Panc1 (cell line): ENCODE measurements around the gene FAM110C. TPM values are rescaled to one million over a fixed set of nuclear protein-coding genes. Genes with fewer than 3 reads are reported as not detected.

ENCODE experiments used
- ATAC-seq: fragments of 200-7000 bp; cut with Tn5 transposase; 2 replicates; pipeline ENCODE4 v1.9.1; 2020; ENCODE audit warnings: mild to moderate bottlenecking, moderate library complexity
- BruUV-seq: library from RNA; stranded (reverse); fragments of 400-500 nt; replicated peaks from 2 replicates; lab custom pipeline; 2021; lab: Mats Ljungman, UMichigan
- CTCF ChIA-PET: fragments of 300-600 bp; sonication (Branson Sonifier 250); formaldehyde crosslinking; loops from one replicate; lab custom pipeline; 2022; ENCODE audit warnings: antibody characterized with exemption; lab: Charles Lee
- POLR2A ChIA-PET: fragments of 300-600 bp; sonication (Branson Sonifier 250); formaldehyde crosslinking; loops from one replicate; lab custom pipeline; 2022; ENCODE audit warnings: antibody characterized with exemption; lab: Charles Lee
- DNase-seq: peaks from one replicate; pipeline ENCODE4 v3.0.0-alpha.2; 2010; ENCODE audit warnings: low read depth, low spot score
- H3K27ac ChIP-seq: 2 replicates; pipeline ENCODE4 v1.5.1; 2011; ENCODE audit warnings: mild to moderate bottlenecking, low read length, inconsistent platforms
- H3K27me3 ChIP-seq: fragments of 200-500 bp; sonication (Bioruptor generic); 2 replicates; pipeline ENCODE4 v1.6.0; 2014; ENCODE audit warnings: low read length, inconsistent platforms; ENCODE audit not compliant: control insufficient read depth, insufficient read depth
- H3K36me3 ChIP-seq: fragments of 200-500 bp; sonication (Bioruptor generic); 2 replicates; pipeline ENCODE4 v1.5.1; 2014; ENCODE audit warnings: inconsistent platforms, mild to moderate bottlenecking, low read length, moderate library complexity; ENCODE audit not compliant: control insufficient read depth, insufficient read depth
- H3K4me1 ChIP-seq: 2 replicates; pipeline ENCODE4 v1.5.1; 2011; ENCODE audit warnings: inconsistent platforms, mild to moderate bottlenecking, low read length, moderate library complexity; ENCODE audit not compliant: control insufficient read depth, insufficient read depth
- H3K4me3 ChIP-seq, 2 experiments: 2 replicates each; pipeline ENCODE4 v1.5.1; 2011 to 2012; ENCODE audit warnings: low read depth in 2 of 2, low read length in 2 of 2, mild to moderate bottlenecking in 2 of 2, inconsistent platforms in 1 of 2, moderate library complexity in 1 of 2
- H3K9me3 ChIP-seq: fragments of 200-500 bp; sonication (Bioruptor generic); 2 replicates; pipeline ENCODE4 v1.5.1; 2014; ENCODE audit warnings: low read depth, mild to moderate bottlenecking, inconsistent platforms, low read length, moderate library complexity; ENCODE audit not compliant: control insufficient read depth, insufficient read depth
- CTCF ChIP-seq: fragments of 450-650 bp; IDR thresholded peaks from 2 replicates; pipeline ENCODE4 v1.5.1; 2017; ENCODE audit warnings: mild to moderate bottlenecking
- POLR2AphosphoS5 ChIP-seq: IDR thresholded peaks from 2 replicates; pipeline ENCODE4 v1.6.1; 2012; ENCODE audit warnings: mild to moderate bottlenecking, low read depth, low read length, moderate library complexity
- SIN3A ChIP-seq: IDR thresholded peaks from 2 replicates; pipeline ENCODE4 v1.6.1; 2012; ENCODE audit warnings: low read depth, mild to moderate bottlenecking, low read length, moderate library complexity, borderline replicate concordance; ENCODE audit not compliant: insufficient read depth
- TCF7L2 ChIP-seq: IDR thresholded peaks from 2 replicates; pipeline ENCODE4 v1.6.1; 2011; ENCODE audit warnings: mild to moderate bottlenecking, low read depth, low read length, inconsistent platforms
- in situ Hi-C: cut with HindIII; loops from 2 replicates; pipeline ENCODE4 v1.10.0; 2016; ENCODE audit warnings: low sequenced_read_pairs, low pct_unique_long_range_greater_than_20kb
- intact Hi-C: fragments of 100-400 bp; cut with micrococcal nuclease; formaldehyde crosslinking; loops from one replicate; pipeline ENCODE4 v1.10.0; 2022; ENCODE audit not compliant: unreplicated experiment
- total RNA-seq: library from RNA; stranded (reverse); gene quantifications from one replicate; pipeline ENCODE4 v1.2.1, GENCODE V29; 2021; ENCODE audit not compliant: unreplicated experiment
- TF ChIP-seq, protein P1 (sequence below), 2 experiments: IDR thresholded peaks; 2 replicates each; pipeline ENCODE4 v1.6.1; 2011 to 2012; ENCODE audit warnings: low read depth in 2 of 2, control low read depth in 1 of 2, low read length in 1 of 2, mild to moderate bottlenecking in 1 of 2, moderate library complexity in 1 of 2; ENCODE audit not compliant: insufficient read depth in 1 of 2

FAM110C gene
- total RNA-seq, 1 experiment from 2014 or later, result 0.13 TPM

- in situ Hi-C loops (no loop called here), intact Hi-C loops (no loop called here)
- Histone ChIP-seq H3K27ac (no peak overlapping the region), H3K9me3 (no peaks in the 10 kb centered on the region), H3K4me1 (no peaks in the 10 kb centered on the region), H3K36me3 (no peaks in the 10 kb centered on the region), H3K4me3 (no peak overlapping the region), H3K27me3 (no peaks in the 10 kb centered on the region; the same call in 1 of the 2 replicates)
- ATAC-seq (no peak), DNase-seq (no peak)
- TF ChIP-seq TCF7L2, result no peak
- TF ChIP-seq POLR2AphosphoS5, result no peak
- TF ChIP-seq, protein P1, sequence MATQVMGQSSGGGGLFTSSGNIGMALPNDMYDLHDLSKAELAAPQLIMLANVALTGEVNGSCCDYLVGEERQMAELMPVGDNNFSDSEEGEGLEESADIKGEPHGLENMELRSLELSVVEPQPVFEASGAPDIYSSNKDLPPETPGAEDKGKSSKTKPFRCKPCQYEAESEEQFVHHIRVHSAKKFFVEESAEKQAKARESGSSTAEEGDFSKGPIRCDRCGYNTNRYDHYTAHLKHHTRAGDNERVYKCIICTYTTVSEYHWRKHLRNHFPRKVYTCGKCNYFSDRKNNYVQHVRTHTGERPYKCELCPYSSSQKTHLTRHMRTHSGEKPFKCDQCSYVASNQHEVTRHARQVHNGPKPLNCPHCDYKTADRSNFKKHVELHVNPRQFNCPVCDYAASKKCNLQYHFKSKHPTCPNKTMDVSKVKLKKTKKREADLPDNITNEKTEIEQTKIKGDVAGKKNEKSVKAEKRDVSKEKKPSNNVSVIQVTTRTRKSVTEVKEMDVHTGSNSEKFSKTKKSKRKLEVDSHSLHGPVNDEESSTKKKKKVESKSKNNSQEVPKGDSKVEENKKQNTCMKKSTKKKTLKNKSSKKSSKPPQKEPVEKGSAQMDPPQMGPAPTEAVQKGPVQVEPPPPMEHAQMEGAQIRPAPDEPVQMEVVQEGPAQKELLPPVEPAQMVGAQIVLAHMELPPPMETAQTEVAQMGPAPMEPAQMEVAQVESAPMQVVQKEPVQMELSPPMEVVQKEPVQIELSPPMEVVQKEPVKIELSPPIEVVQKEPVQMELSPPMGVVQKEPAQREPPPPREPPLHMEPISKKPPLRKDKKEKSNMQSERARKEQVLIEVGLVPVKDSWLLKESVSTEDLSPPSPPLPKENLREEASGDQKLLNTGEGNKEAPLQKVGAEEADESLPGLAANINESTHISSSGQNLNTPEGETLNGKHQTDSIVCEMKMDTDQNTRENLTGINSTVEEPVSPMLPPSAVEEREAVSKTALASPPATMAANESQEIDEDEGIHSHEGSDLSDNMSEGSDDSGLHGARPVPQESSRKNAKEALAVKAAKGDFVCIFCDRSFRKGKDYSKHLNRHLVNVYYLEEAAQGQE (IDR thresholded peaks at IDR 0.05; ENCODE audit: insufficient read depth in 1 of 2, low read depth in 2 of 2, low read length in 1 of 2), result no peak
- TF ChIP-seq SIN3A, result no peak
- TF ChIP-seq CTCF, result no peak
- POLR2A ChIA-PET, result no interaction called here
- BruUV-seq, result no TSS peak
- CTCF ChIA-PET, result no interaction called here
Measured at GRCh38 chr2:80378-80777, 34.1 kb upstream of the FAM110C start.

- TF ChIP-seq, protein P1 (IDR thresholded peaks at IDR 0.05; ENCODE audit: insufficient read depth in 1 of 2, low read depth in 2 of 2, low read length in 1 of 2), result no peak
- TF ChIP-seq POLR2AphosphoS5 (no peak), CTCF (no peak), SIN3A (no peak)
- DNase-seq (no peak), ATAC-seq (no peak)
- Histone ChIP-seq H3K27ac (no peak overlapping the region), H3K9me3 (no peaks in the 10 kb centered on the region), H3K27me3 (no peaks in the 10 kb centered on the region), H3K4me1 (no peaks in the 10 kb centered on the region), H3K36me3 (no peaks in the 10 kb centered on the region), H3K4me3 (no peak overlapping the region)
- intact Hi-C loops (no loop called here), in situ Hi-C loops (no loop called here)
- CTCF ChIA-PET, result no interaction called here
- no TSS peak for BruUV-seq
- POLR2A ChIA-PET, result no interaction called here
Measured at GRCh38 chr2:71309-72035, 25.2 kb upstream of the FAM110C start.
